HTR-8/SVneo (cell line): Measurements from ENCODE around the gene TTYH1.

ENCODE experiments used
- DNase-seq: peaks from one replicate; pipeline ENCODE4 v3.0.0; 2011; ENCODE audit warnings: low spot score, mixed read lengths; ENCODE audit not compliant: insufficient read length
- FAIRE-seq: peaks from 2 replicates; lab custom pipeline; 2011; peaks lifted over from hg19 to GRCh38; lab: Jason Lieb, UNC

TTYH1 gene

DNA sequence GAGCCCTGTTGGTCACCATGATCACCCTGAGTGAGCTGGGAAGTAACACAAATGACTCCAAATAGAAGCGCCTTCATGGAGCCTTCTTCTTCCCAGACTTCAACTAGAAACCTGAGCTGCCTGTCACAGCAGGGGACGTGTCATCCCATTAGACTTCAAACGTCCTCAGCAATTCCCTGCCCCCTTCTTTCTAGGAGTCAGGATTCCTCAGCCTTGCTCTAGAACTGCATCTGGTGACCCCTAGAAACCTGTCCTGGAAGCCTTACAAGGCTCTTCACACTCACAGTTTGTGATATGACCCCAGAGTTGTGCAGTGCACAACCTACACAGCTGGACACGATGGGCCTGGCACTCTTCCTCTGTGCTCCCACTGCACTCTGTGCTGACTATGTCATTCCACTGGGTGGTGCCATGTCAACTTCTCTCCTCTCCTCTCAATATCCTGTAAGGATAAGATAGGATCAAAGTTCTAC lies 23.6 kb upstream of the TTYH1 start:
- DNase-seq (no peak), FAIRE-seq (no peak)

DNA sequence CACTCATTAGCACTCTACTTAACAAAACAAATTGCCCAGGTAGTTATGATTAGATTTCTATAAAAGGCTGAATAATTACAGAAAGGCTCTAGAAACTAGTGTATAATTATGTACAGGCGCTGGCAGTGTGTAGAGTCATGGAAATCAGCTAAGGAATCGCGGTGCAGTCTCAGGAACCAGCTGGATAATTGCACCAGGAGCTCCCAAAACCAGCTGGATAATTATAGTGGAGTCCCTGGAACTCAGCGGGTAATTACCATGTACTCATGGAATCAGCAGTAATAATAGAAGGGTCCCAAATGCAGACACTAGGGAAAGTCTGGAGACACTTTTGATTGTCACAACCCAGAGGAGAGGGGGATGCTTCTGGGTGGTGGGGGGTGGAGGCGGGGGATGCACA lies 23.2 kb upstream of the TTYH1 start:
- no peak for FAIRE-seq
- no peak for DNase-seq

DNA sequence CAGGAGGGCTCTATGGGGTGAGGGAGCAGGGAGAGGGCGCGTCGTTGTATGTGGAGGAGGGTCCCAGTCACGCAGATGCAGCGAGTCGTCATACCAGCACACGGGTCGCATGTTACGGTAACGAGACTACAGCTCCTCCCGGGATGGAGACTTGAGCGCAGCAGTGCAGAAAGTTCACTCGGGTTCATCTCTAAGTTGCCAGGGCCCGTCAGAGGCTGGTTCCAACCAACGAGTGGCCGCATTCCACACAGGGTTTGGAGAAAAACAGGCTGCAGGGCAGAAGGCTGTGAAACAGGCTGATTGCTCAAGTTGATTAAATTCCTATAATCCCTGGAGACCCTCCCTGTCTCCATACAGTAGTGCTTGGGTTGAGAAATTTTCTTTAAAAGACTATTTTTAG lies 21.9 kb upstream of the TTYH1 start:
- no peak for DNase-seq
- no peak for FAIRE-seq

- no peak for FAIRE-seq
Observed at GRCh38 chr19:54395685-54396084, 19.6 kb upstream of the TTYH1 start.

GRCh38 chr19:54399189-54399588 lies 16.1 kb upstream of the TTYH1 start:
- FAIRE-seq: no peak
- no peak for DNase-seq

More at GRCh38 chr19:54395685-54396084, 19.6 kb upstream of the TTYH1 start:
- no peak for DNase-seq

DNA sequence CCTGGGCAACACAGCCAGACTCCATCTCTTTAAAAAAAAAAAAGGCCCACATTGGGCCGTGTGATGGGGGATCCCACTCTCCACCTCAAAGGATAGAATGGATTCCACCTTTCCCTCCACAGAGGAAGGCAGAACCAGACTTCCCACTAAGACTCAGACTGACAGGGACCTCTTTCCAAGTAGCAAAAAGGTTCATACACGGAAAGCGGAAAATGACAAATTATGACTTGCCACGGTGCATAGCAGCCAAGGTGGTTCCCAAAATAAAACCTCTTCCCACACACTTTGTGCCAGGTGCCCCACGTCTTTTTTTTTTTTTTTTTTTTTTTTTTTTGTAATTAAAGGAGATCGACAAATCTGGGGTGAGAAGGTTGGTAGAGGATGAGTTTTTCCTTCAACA lies 14.4 kb upstream of the TTYH1 start:
- DNase-seq (no peak), FAIRE-seq (no peak)

- FAIRE-seq (no peak), DNase-seq (no peak)
Observed at GRCh38 chr19:54403054-54403453, 12.2 kb upstream of the TTYH1 start.

DNA sequence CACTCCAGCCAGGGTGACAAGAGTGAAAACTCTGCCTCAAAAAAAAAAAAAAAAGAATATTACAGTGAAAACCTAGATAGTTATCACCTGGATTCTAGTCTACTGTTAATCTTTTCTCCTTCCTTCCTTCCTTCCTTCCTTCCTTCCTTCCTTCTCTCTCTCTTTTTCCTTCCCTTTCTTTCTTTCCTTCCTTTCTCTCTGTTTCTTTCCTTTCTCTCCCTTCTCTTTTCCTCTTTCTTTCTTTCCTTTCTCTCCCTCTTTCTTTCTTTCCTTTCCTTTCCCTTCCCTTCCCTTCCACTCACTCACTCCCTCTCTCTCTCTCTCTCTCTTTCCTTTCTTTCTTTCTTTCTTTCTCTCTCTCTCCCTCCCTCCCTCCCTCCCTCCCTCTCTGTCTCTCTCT lies 9.6 kb upstream of the TTYH1 start:
- FAIRE-seq: no peak
- no peak for DNase-seq

DNA sequence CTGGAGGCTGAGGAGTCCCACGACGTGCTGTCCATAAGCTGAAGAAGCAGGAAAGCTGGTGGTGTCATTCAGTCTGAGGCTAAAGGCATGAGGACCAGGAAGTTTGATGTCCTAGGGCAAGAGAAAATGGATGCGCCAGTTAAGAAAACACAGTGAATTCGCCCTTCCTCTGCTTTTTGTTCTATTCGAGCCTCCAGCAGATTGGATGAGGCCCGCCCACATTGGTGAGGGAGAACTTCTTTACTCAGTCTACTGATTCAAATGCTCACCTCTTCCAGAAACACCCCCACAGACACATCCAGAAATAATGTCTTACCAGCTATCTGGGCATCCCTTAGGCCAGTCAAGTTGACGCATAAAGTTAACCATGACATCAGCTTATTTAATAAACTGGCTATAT lies 7.5 kb upstream of the TTYH1 start:
- FAIRE-seq (no peak), DNase-seq (no peak)

- FAIRE-seq (no peak), DNase-seq (no peak)
Observed at GRCh38 chr19:54408456-54409026, 6.7 kb upstream of the TTYH1 start.

- DNase-seq: no peak
- no peak for FAIRE-seq
Observed at GRCh38 chr19:54411033-54411432, 4.2 kb upstream of the TTYH1 start.

GRCh38 chr19:54412877-54413276 lies 2.4 kb upstream of the TTYH1 start:
- DNase-seq (no peak), FAIRE-seq (no peak)

DNA sequence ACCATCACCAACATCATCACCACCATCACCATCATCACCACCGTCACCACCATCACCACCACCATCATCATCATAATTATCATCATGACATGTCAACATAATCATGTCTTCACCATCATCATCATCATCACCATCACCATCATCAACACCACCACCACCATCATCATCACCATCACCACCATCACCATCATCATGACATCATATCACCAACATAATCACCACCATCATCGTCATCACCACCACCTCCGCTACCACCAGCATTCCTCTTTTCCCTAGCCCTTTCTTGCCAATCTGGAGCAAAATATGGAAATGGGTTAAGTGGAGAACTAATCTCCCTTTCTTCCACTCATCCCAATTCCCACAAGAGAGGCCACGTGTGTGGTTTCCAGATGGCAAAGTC lies 1.1 kb upstream of the TTYH1 start:
- FAIRE-seq: no peak
- DNase-seq: no peak

DNA sequence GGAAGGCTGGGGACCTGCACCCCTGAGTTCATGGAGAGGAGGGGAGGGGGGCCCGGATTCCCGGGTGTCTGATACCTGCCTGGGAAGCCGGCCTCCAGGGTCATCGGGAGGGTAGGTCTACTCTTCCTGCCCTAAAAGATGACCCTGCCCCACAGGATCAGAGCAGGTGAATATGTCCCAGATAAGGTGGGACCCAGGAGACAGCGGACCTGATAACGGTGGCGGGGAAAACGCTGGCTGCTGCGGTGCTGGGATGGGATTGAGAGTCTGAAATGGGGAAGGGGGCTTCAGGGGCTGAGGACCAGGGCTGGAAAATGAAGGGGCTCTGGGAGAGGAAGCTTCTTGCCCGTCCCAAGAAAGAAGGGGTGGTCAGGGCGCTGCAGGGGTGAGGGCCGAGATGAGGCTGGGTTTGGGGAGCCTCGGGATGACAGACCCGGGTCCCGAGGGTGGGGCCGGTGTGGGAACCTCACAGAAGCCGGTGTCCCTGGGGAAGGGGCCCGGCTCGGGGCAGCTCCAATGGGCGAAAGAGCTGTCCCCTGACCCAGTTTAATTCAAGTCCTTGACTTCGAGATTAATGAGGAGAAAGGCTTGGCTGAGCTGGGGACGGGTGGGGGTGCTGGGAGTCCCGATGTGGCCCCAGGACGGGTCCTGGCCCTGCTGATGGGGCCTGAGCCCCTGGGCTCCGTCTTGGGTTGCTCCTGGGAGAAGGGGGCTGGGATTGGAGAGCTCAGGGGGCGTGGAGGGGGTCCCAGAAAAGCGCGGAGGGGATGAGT lies 823 bp downstream of the TTYH1 start:
- DNase-seq: no peak
- no peak for FAIRE-seq

GRCh38 chr19:54416695-54417491 lies 1.6 kb downstream of the TTYH1 start:
- DNase-seq (no peak), FAIRE-seq (peak; percentile 89)

- FAIRE-seq (no peak), DNase-seq (no peak)
Observed at GRCh38 chr19:54418030-54418929, 3.0 kb downstream of the TTYH1 start.

GRCh38 chr19:54418930-54419800 lies 3.9 kb downstream of the TTYH1 start:
- DNase-seq (no peak), FAIRE-seq (no peak)

DNA sequence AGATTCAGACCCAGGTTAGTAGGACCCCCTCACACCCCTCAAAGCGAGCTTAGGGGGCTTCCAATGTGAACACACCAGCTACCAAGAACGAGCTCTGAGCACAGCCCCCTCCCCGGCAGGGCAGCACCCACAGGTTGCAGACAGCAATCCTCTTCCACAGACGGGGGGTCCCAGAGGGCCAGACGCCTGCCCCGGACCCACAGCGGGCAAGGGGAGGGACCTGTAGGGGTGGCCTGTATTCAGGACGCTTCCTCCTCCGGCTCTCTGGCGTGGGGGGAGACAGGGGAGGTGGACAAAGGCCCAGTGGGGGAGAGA lies 4.8 kb downstream of the TTYH1 start:
- FAIRE-seq (no peak), DNase-seq (no peak)

DNA sequence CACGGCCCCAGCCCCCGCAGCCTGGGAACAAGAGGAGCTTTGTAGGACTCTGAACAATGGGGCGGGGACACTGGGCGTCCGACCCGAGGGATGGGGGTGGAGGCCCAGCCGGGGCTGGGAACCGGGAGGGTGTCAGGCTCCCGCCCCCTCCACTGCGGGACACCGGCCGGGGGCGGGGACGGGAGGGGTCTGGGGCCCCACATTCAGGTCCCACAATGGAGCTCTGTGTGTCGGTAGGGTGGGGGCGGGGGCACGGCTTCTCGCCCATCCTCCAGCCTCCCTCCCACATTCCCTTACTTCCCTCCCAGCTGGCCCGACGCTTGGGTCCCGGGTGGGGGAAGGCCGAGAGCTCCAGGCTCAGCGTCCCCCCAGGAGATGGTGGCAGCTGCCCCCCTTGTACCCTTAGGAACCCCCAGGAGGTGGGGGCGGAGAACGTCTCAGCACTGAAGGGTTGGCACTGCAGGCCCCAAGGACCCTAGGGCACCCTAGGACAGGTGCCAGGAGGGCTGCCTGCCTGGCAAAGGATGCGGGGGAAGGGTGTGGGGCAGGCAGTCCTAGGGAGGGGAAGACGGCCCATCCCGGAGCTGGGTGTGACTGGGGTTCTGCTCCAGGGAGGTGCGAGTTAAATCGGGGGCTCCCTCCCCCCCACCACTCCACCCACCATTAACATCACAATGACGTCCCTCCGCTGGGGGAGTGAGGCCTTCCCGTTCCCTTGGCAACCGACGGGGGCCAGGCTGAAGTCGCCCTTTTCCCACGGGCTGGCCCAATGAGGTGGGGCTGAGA lies 5.3 kb downstream of the TTYH1 start:
- no peak for DNase-seq
- no peak for FAIRE-seq
